ENCODE data around the gene MMRN2. TPM values are rescaled to one million over a fixed set of nuclear protein-coding genes. Genes with fewer than 3 reads are reported as not detected.

MMRN2 gene
- total RNA-seq, 1 experiment from 2014 or later, result 2.4 TPM

- Mint-ChIP-seq H3K36me3 (no peaks in the 10 kb centered on the region), H3K27me3 (ENCODE audit: low read depth) (peaks cover 3% of the 10 kb centered on the region; the same call in 1 of the 2 replicates), H3K4me1 (peaks cover 40% of the 10 kb centered on the region), H3K4me3 (no peak overlapping the region), H3K9me3 (no peaks in the 10 kb centered on the region), H3K27ac (no peak overlapping the region)
- peak; percentile 11 for DNase-seq (ENCODE audit: low spot score)
- ChIA-PET CTCF (interaction anchor here (0.5 to 13.7 kb wide), 18 partner anchors 8 to 561 kb away, joined by 3 to 462 read pairs (median 3); partner anchors contain the start of gene ADIRF), POLR2A (interaction anchor here (1.1 to 1.5 kb wide), 2 partner anchors 9 to 15 kb away, joined by 5 read pairs; no protein-coding TSS in a partner anchor)
- ATAC-seq, result no peak
- TF ChIP-seq FOXP4 (CRISPR knock-in tag; IDR thresholded peaks at IDR 0.05) (no peak), ERG (CRISPR knock-in tag; IDR thresholded peaks at IDR 0.05) (no peak), FOXP1 (CRISPR knock-in tag; IDR thresholded peaks at IDR 0.05; ENCODE audit: borderline replicate concordance) (no peak), FOXK1 (CRISPR knock-in tag; IDR thresholded peaks at IDR 0.05) (no peak), ZNF232 (CRISPR knock-in tag; IDR thresholded peaks at IDR 0.05) (no peak), ZMAT4 (CRISPR knock-in tag; IDR thresholded peaks at IDR 0.05) (no peak), GABPB1 (CRISPR knock-in tag; IDR thresholded peaks at IDR 0.05) (no peak), PRRX2 (CRISPR knock-in tag; IDR thresholded peaks at IDR 0.05) (no peak), PREB (CRISPR knock-in tag; IDR thresholded peaks at IDR 0.05; ENCODE audit: borderline replicate concordance) (no peak), ATF6 (CRISPR knock-in tag; IDR thresholded peaks at IDR 0.05) (no peak), FOXJ3 (CRISPR knock-in tag; IDR thresholded peaks at IDR 0.05; ENCODE audit: borderline replicate concordance) (no peak), PRDM15 (CRISPR knock-in tag; IDR thresholded peaks at IDR 0.05) (no peak), JAZF1 (CRISPR knock-in tag; IDR thresholded peaks at IDR 0.05) (no peak), USF2 (CRISPR knock-in tag; IDR thresholded peaks at IDR 0.05) (no peak; the same call in 1 of the 2 replicates), E2F4 (CRISPR knock-in tag; IDR thresholded peaks at IDR 0.05; ENCODE audit: borderline replicate concordance, low read depth) (no peak)
Observed at GRCh38 chr10:86960863-86961434, 3.5 kb upstream of the MMRN2 start.
